ENCODE measurements around the gene TICAM1.
"Not testable (repeated sequence)": the region's sequence is repeated elsewhere in the genome, so short reads cannot be mapped to it uniquely, and the experiment has no call there.

The TICAM1 gene

DNA sequence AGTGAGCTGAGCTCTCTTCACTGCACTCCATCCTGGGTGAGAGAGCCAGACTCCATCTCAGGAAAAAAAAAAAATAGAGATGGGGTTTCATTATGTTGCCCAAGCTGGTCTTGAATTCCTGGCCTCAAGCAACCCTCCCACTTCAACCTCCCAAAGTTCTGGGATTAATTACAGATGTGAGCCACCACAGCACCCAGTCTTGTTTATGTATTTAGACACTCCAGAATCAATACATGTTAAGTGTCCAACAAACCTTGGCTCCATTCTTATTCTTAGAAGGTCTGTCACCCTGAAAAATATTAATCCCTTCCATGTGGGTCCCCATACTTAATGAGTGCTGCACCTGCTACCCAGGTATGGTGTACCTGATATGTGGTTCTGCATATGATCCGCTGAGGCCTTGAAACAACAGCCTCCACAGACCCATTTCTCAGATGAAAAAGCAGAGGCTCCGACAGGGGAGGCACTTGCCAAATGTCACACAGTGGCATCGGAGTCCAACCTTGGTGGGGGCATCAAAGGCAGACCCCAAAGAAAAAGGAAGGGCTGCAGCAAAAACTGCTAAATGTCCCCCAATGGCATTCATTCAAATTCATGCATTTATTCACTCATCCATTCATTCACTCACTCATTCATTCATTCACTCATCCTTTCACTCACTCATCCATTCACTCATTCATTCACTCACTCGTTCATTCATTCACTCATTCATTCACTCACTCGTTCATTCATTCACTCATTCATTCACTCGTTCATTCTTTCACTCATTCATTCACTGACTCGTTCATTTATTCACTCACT, 16.7 kb downstream of the TICAM1 start:
- H3K36me3 ChIP-seq (ENCODE audit: control insufficient read depth, insufficient read depth, low read length), result no peaks in the 10 kb centered on the region
- no peaks in the 10 kb centered on the region for H3K27me3 ChIP-seq (ENCODE audit: control insufficient read depth, insufficient read depth, low read length)
- H3K9me3 ChIP-seq (ENCODE audit: control insufficient read depth, low read length), result no peaks in the 10 kb centered on the region
- no peak overlapping the region for H3K4me3 ChIP-seq (ENCODE audit: low read length)
- no peak overlapping the region for H3K9ac ChIP-seq (ENCODE audit: low read length)
- peaks cover 10% of the 10 kb centered on the region for H3K4me1 ChIP-seq (ENCODE audit: control insufficient read depth, insufficient read depth, low read length)

DNA sequence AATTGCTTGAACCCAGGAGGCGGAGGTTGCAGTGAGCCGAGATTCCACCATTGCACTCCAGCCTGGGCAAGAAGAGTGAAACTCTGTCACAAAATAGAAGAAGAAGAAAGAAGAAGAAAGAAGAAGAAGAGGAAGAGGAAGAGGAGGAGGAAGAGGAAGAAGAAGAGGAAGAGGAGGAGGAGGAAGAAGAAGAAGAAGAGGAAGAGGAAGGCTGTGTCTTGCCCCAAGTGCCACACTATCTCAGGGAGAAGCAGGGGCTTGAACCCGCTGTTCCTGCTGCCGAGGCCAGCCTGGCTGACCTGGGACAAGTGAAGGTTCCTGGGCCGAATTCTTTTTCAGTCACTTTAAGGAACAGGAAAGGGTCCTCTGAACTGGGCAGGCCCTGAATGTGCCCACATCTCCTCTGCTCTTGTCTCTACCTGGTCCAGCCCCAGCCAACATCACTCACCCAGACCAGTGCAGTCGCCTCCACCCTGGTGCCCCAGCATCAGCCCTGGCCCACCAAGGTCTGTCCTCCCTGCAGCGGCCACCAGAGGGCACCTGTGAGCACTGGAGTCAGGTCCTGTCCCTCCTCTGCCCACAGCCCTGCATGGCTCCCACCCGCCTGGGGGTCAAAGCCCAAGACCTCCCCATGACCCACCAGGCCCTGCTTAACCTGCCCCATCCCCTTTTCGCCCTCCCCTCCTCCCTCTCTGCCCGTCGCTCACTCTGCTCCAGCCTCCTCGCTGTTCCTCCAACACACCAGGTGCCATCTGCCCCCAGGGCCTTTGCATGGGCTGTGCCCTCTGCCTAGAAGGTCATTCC, 20.0 kb downstream of the TICAM1 start:
- H3K4me1 ChIP-seq (ENCODE audit: control insufficient read depth, insufficient read depth, low read length), result peaks cover 10% of the 10 kb centered on the region
- H3K9ac ChIP-seq (ENCODE audit: low read length), result no peak overlapping the region
- no peaks in the 10 kb centered on the region for H3K27me3 ChIP-seq (ENCODE audit: control insufficient read depth, insufficient read depth, low read length)
- no peaks in the 10 kb centered on the region for H3K36me3 ChIP-seq (ENCODE audit: control insufficient read depth, insufficient read depth, low read length)
- no peaks in the 10 kb centered on the region for H3K9me3 ChIP-seq (ENCODE audit: control insufficient read depth, low read length)
- no peak overlapping the region for H3K4me3 ChIP-seq (ENCODE audit: low read length)

DNA sequence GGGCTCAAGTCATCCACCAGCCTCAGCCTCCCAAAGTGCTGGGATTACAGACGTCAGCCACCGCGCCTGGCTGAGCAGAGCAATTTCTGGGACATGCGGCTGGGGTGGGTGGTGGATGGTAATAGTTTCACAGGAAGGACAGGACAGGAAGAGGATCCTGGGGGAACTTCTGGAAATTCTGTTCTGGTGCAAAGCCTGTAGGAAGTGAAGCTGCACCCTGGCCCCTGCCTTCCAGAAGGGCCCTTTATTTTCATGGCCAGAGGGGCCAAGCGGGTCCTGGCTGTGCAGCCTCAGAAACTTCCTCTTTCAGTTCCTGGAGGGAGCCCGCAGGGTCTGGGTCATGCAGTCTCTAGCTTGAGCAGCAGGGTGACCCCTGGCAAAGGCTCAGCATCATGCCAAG, 24.3 kb downstream of the TICAM1 start:
- Histone ChIP-seq H3K9me3 (ENCODE audit: control insufficient read depth, low read length) (no peaks in the 10 kb centered on the region), H3K27me3 (ENCODE audit: control insufficient read depth, insufficient read depth, low read length) (no peaks in the 10 kb centered on the region), H3K4me3 (ENCODE audit: low read length) (no peak overlapping the region), H3K36me3 (ENCODE audit: control insufficient read depth, insufficient read depth, low read length) (no peaks in the 10 kb centered on the region), H3K9ac (ENCODE audit: low read length) (no peak overlapping the region), H3K4me1 (ENCODE audit: control insufficient read depth, insufficient read depth, low read length) (no peaks in the 10 kb centered on the region)

DNA sequence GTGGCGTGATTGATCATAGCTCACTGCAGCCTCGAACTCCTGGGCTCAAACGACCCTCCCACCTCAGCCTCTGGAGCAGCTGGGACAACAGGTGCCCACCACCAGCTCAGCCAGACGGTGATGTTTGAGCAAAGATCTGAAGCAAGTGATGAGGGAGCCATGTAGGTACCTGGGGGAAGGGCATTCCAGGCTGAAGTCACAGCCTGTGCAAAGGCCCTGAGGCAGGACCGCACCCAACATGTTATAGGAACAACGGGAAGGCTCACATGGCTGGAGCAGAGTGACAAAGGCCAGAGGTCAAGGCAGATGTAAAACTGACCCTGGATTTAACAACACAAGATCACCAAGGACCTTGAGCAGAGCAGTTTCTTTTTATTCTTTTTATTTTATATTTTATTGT, 25.1 kb downstream of the TICAM1 start:
- Histone ChIP-seq H3K4me3 (ENCODE audit: low read length) (no peak overlapping the region), H3K36me3 (ENCODE audit: control insufficient read depth, insufficient read depth, low read length) (no peaks in the 10 kb centered on the region), H3K27me3 (ENCODE audit: control insufficient read depth, insufficient read depth, low read length) (no peaks in the 10 kb centered on the region), H3K9me3 (ENCODE audit: control insufficient read depth, low read length) (no peaks in the 10 kb centered on the region), H3K4me1 (ENCODE audit: control insufficient read depth, insufficient read depth, low read length) (peaks cover under 1% of the 10 kb centered on the region), H3K9ac (ENCODE audit: low read length) (no peak overlapping the region)

DNA sequence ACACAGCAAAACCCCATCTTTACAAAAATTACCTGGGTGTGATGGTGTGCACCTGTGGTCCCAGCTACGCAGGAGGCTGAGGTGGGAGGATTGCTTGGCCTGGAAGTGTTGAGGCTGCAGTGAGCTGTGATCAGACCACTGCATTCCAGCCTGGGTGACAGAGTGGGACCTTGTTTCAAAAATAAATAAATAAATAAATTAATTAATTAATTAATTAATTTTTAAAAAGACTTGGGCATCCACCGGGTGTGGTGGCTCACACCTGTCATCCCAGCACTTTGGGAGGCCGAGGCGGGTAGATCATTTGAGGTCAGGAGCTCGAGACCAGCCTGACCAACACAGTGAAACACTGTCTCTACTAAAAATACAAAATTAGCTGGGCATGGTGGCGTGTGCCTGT, 26.4 kb downstream of the TICAM1 start:
- H3K4me3 ChIP-seq (ENCODE audit: low read length); H3K4me1 ChIP-seq (ENCODE audit: control insufficient read depth, insufficient read depth, low read length); H3K36me3 ChIP-seq (ENCODE audit: control insufficient read depth, insufficient read depth, low read length); H3K27me3 ChIP-seq (ENCODE audit: control insufficient read depth, insufficient read depth, low read length); H3K9ac ChIP-seq (ENCODE audit: low read length); H3K9me3 ChIP-seq (ENCODE audit: control insufficient read depth, low read length): not testable (repeated sequence)

DNA sequence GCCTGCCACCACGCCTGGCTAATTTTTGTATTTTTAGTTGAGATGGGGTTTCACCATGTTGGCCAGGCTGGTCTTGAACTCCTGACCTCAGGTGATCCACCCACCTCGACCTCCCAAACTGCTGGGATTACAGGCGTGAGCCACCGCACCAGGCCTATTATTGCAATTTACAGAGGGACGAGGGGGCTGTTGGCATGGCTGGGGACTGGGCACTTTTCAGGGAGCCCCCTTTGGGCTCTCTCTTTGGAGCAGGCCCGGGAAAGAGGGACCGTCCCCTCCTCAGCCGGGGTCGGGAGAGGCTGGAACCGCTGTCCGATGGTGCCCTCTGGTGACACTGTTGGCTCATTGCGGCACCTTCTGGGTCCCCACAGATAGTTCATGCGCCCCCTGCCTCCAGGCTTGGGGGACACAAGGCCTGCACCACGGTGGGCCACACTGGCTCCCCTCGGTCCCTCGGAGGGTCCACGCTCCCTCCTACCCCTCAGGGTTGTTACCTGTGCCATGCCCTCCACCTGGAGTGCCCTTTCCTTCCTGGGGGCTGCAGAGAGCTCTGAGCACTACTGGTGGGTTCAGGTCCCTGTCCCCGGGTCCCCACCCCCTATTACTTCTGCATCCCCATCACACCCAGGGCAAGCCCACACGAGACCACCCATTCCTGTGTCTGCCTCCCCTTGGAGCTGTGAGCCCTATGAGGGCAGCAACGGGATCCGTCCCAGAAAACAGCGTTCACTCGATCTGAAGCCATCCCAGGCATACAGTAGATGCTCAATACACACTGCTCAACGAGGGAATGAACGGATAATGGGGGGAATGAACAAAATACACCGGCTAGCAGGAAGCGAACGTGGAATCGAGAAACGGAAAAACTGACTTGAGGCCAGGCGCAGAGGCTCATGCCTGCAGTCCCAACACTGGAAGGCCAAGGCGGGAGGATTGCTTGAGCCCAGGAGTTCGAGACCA, 27.5 kb downstream of the TICAM1 start:
- Histone ChIP-seq H3K4me3 (ENCODE audit: low read length) (no peak overlapping the region), H3K9me3 (ENCODE audit: control insufficient read depth, low read length) (no peaks in the 10 kb centered on the region), H3K9ac (ENCODE audit: low read length) (no peak overlapping the region), H3K36me3 (ENCODE audit: control insufficient read depth, insufficient read depth, low read length) (no peaks in the 10 kb centered on the region), H3K27me3 (ENCODE audit: control insufficient read depth, insufficient read depth, low read length) (no peaks in the 10 kb centered on the region), H3K4me1 (ENCODE audit: control insufficient read depth, insufficient read depth, low read length) (peaks cover 3% of the 10 kb centered on the region)

DNA sequence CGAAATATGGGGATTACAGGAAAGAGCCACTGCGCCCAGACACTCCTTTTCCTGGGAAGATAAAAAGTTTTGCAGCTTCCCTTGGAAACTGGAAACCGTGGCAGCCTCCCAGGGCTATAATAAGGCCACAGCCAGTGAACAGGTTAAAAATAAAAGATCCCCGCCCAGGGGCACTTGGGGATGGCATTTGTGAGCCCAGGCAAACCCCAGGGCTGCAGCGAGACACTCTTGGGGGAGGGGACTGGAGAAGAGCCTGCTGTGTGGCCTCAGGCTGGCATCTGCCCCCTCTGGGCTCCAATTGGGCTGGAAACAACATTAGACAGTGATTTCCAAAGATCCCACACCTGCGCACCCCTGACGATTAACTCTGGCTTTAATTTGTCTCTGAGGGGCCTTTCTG, 28.8 kb downstream of the TICAM1 start:
- Histone ChIP-seq H3K4me1 (ENCODE audit: control insufficient read depth, insufficient read depth, low read length) (peaks cover 3% of the 10 kb centered on the region), H3K36me3 (ENCODE audit: control insufficient read depth, insufficient read depth, low read length) (no peaks in the 10 kb centered on the region), H3K9me3 (ENCODE audit: control insufficient read depth, low read length) (no peaks in the 10 kb centered on the region), H3K4me3 (ENCODE audit: low read length) (no peak overlapping the region), H3K9ac (ENCODE audit: low read length) (no peak overlapping the region), H3K27me3 (ENCODE audit: control insufficient read depth, insufficient read depth, low read length) (no peaks in the 10 kb centered on the region)

DNA sequence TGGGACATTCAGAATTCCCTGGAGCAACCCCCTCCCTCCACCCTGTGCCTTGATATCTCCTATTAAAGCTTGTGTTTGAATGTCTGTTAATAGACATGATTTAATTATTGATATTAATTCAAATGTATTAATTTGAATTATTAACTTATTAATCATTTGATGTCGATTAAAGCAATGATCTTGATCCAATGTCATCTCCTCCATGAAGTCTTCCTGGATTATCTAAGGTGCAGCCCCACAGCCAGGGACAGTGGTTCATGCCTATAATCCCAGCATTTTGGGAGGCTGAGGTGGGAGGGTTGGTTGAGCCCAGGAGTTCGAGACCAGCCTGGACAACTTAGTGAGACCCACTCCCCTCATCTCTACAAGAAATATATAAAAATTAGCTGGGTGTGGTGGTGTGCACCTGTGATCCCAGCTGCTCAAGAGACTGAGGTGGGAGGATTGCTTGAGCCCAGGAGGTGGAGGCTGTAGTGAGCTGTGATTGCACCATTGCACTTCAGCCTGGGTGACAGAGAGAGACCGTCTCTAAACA, 30.4 kb downstream of the TICAM1 start:
- Histone ChIP-seq H3K9me3 (ENCODE audit: control insufficient read depth, low read length) (no peaks in the 10 kb centered on the region), H3K4me1 (ENCODE audit: control insufficient read depth, insufficient read depth, low read length) (peaks cover 3% of the 10 kb centered on the region), H3K4me3 (ENCODE audit: low read length) (no peak overlapping the region), H3K9ac (ENCODE audit: low read length) (no peak overlapping the region), H3K36me3 (ENCODE audit: control insufficient read depth, insufficient read depth, low read length) (no peaks in the 10 kb centered on the region), H3K27me3 (ENCODE audit: control insufficient read depth, insufficient read depth, low read length) (no peaks in the 10 kb centered on the region)

DNA sequence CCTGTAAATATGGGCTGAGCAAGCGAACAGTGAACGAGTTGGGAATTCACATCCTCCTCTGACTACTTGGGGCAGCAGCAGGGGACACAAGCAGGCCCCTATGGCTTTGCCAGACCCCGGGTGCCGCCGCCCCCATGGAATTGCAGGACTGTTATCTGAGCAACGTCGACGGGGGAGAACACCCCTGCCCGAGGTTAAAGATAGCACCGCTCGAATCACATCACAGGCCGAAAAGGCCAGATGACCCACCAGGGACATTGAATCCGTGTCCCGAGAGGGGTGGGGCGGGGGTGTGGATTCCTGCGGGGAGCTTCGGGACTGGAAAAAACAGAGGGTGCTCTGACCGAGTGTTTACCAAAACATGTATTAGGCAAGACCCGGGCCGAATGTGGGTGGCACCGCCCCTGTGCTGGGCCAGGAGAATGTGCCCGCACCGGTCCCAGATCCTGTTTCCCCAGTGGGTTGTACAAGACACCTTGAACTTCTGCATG, 30.9 kb downstream of the TICAM1 start:
- Histone ChIP-seq H3K4me3 (ENCODE audit: low read length) (no peak overlapping the region), H3K36me3 (ENCODE audit: control insufficient read depth, insufficient read depth, low read length) (no peaks in the 10 kb centered on the region), H3K9me3 (ENCODE audit: control insufficient read depth, low read length) (no peaks in the 10 kb centered on the region), H3K9ac (ENCODE audit: low read length) (no peak overlapping the region), H3K27me3 (ENCODE audit: control insufficient read depth, insufficient read depth, low read length) (no peaks in the 10 kb centered on the region), H3K4me1 (ENCODE audit: control insufficient read depth, insufficient read depth, low read length) (peaks cover 3% of the 10 kb centered on the region)

DNA sequence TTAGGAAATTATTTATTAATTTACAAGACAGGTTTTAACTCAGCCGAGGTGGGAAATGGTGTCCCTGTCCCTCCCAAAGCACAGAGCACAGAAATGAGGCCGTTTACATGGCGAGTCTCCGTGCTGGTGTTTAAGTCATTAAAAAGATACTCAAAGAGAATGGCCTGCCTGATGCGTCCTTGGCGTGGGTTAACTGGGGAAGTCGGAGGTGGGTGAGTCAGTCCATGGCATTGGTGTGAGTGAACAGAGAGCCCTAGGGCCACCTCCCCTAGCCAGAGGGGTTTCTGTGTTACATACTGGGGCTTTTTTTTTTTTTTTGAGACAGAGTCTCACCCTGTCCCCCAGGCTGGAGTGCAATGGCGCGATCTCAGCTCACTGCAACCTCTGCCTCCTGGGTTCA, 36.1 kb downstream of the TICAM1 start:
- peaks cover 25% of the 10 kb centered on the region for H3K4me1 ChIP-seq (ENCODE audit: control insufficient read depth, insufficient read depth, low read length)
- H3K27me3 ChIP-seq (ENCODE audit: control insufficient read depth, insufficient read depth, low read length), result no peaks in the 10 kb centered on the region
- no peak overlapping the region for H3K4me3 ChIP-seq (ENCODE audit: low read length)
- H3K9ac ChIP-seq (ENCODE audit: low read length), result no peak overlapping the region
- H3K9me3 ChIP-seq (ENCODE audit: control insufficient read depth, low read length), result no peaks in the 10 kb centered on the region
- peaks cover 6% of the 10 kb centered on the region for H3K36me3 ChIP-seq (ENCODE audit: control insufficient read depth, insufficient read depth, low read length)

DNA sequence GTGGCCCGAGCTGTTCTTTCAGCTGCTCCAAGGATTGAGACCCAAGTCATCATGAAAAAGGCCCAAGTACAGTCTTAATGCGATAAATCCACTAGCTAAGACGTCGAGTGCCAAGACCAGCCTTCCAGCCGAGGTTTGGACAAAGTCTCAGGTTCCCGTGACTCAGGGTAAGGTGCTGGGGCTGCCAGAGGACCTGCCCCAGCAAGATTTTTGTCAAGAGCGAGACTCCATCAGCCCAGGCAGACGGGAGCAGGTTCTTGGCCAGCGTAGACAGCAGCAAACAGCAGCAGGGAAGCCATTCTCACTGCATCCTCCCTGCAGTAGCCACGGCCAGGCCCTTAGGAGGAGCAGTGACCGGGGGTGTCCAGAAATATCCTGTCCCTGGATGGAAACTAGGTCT, 36.5 kb downstream of the TICAM1 start:
- no peaks in the 10 kb centered on the region for H3K9me3 ChIP-seq (ENCODE audit: control insufficient read depth, low read length)
- no peaks in the 10 kb centered on the region for H3K27me3 ChIP-seq (ENCODE audit: control insufficient read depth, insufficient read depth, low read length)
- H3K36me3 ChIP-seq (ENCODE audit: control insufficient read depth, insufficient read depth, low read length), result peaks cover 6% of the 10 kb centered on the region
- no peak overlapping the region for H3K4me3 ChIP-seq (ENCODE audit: low read length)
- H3K4me1 ChIP-seq (ENCODE audit: control insufficient read depth, insufficient read depth, low read length), result peaks cover 25% of the 10 kb centered on the region
- H3K9ac ChIP-seq (ENCODE audit: low read length), result no peak overlapping the region
